Transverse colon (tissue), 4 donors: ENCODE results near the gene GRAMD1B. TPM values are rescaled to one million over a fixed set of nuclear protein-coding genes. Genes with fewer than 3 reads are reported as not detected.
"Not testable (repeated sequence)": the region's sequence is repeated elsewhere in the genome, so short reads cannot be mapped to it uniquely, and the experiment has no call there.

Source experiments
- DNase-seq: peaks from one replicate; pipeline ENCODE4 v3.0.0-alpha.2; 2019
- H3K27ac ChIP-seq, 4 donors: fragments of 200-600 bp; sonication (generic); 2 replicates each; pipeline ENCODE4 v1.5.1; 2016 to 2018; ENCODE audit warnings: inconsistent platforms in 4 of 4
- H3K27me3 ChIP-seq: fragments of 200-600 bp; sonication (generic); 2 replicates; pipeline ENCODE4 v1.5.1; 2017; ENCODE audit warnings: inconsistent platforms
- H3K36me3 ChIP-seq, 4 donors: fragments of 200-600 bp; sonication (generic); 2 replicates each; pipeline ENCODE4 v1.5.1; 2017 to 2019; ENCODE audit warnings: inconsistent platforms in 4 of 4
- H3K4me1 ChIP-seq, 4 donors: fragments of 200-600 bp; sonication (generic); 2 replicates each; pipeline ENCODE4 v1.5.1; 2017 to 2020; ENCODE audit warnings: inconsistent platforms in 4 of 4
- H3K4me3 ChIP-seq, 4 donors: fragments of 200-600 bp; sonication (generic); 1 replicate in 1 of 4; 2 replicates in 3 of 4; pipeline versions ENCODE4 v1.5.1 to v1.6.1; 2017 to 2019; ENCODE audit warnings: inconsistent platforms in 4 of 4
- H3K9me3 ChIP-seq, 2 donors: fragments of 200-600 bp; sonication (generic); 2 replicates each; pipeline ENCODE4 v1.5.1; 2017 to 2019; ENCODE audit warnings: inconsistent platforms in 2 of 2
- CTCF ChIP-seq, 5 experiments: fragments of 200-600 bp in 3 of 5; fragments of 450-650 bp in 2 of 5; sonication (generic) in 3 of 5; IDR thresholded peaks; 1 replicate in 2 of 5; 2 replicates in 3 of 5; pipeline ENCODE4 v1.5.1; 2016 to 2017; ENCODE audit warnings: antibody characterized with exemption in 5 of 5, inconsistent platforms in 3 of 5, mild to moderate bottlenecking in 2 of 5, moderate library complexity in 1 of 5
- EP300 ChIP-seq: sonication (generic); formaldehyde crosslinking; IDR thresholded peaks from one replicate; pipeline ENCODE4 v1.6.1; 2017; ENCODE audit warnings: antibody characterized with exemption, low read depth
- POLR2A ChIP-seq: fragments of 450-650 bp; IDR thresholded peaks from one replicate; pipeline ENCODE4 v1.6.1; 2016; ENCODE audit warnings: antibody characterized with exemption, mild to moderate bottlenecking, moderate library complexity
- POLR2AphosphoS5 ChIP-seq, 3 donors: sonication (generic); formaldehyde crosslinking; IDR thresholded peaks; one replicate each; pipeline ENCODE4 v1.6.1; 2016; ENCODE audit warnings: antibody characterized with exemption in 3 of 3
- WGBS, 2 donors: methylation state at CpG; one replicate each; pipeline ENCODE4 v1.1.5; 2018; ENCODE audit warnings: low coverage in 1 of 2; 5-methylcytosine and 5-hydroxymethylcytosine counted together
- in situ Hi-C, 4 donors: fragments of 200-750 bp; cut with MboI; loops; one replicate each; pipeline versions ENCODE4 v1.15.0 to v1.15.1; 2017; ENCODE audit warnings: low sequenced_read_pairs in 3 of 4, low pct_ligation_motif_present in 1 of 4, low pct_unique_long_range_greater_than_20kb in 1 of 4
- intact Hi-C: fragments of 100-400 bp; cut with DNase I; formaldehyde crosslinking; loops from one replicate; pipeline ENCODE4 v1.15.1; 2023; ENCODE audit warnings: low total_unique reads
- total RNA-seq, 4 donors: library from RNA; depleted of rRNA; stranded (reverse); fragments of >200 nt; gene quantifications; one replicate each; pipeline ENCODE4 v1.1.0, GENCODE V29; 2016

GRAMD1B gene
- total RNA-seq, 4 donors from 2014 or later = 4.3 to 58.4 (median 9.9) TPM

GRCh38 chr11:123567466-123567865 is 137.4 kb downstream of the GRAMD1B start:
- Histone ChIP-seq H3K27ac (no peak overlapping the region), H3K36me3 (no peaks in the 10 kb centered on the region), H3K4me3 (no peak overlapping the region), H3K4me1 (no peaks in the 10 kb centered on the region), H3K9me3 (no peaks in the 10 kb centered on the region), H3K27me3 (no peaks in the 10 kb centered on the region)
- 80 to 100% methylated on average over 1 of the region's 1 CpG for WGBS, 2 donors
- in situ Hi-C loops = no loop called here
- DNase-seq = no peak
- intact Hi-C loops = no loop called here
- TF ChIP-seq CTCF (IDR thresholded peaks at IDR 0.05) = no peak
- TF ChIP-seq POLR2AphosphoS5 (IDR thresholded peaks at IDR 0.05) = no peak
- no peak for TF ChIP-seq POLR2A
- no peak for TF ChIP-seq EP300

- H3K27me3 ChIP-seq = no peaks in the 10 kb centered on the region
- DNase-seq = no peak
- intact Hi-C loops = no loop called here
- 79 to 100% methylated on average over 2 to 7 of the region's 7 CpGs for WGBS, 2 donors
- in situ Hi-C loops = no loop called here
- TF ChIP-seq POLR2AphosphoS5 (IDR thresholded peaks at IDR 0.05) (no peak), EP300 (no peak), POLR2A (no peak), CTCF (IDR thresholded peaks at IDR 0.05) (no peak)
- no peaks in the 10 kb centered on the region for H3K4me1 ChIP-seq
- no peaks in the 10 kb centered on the region for H3K36me3 ChIP-seq
- no peak overlapping the region for H3K27ac ChIP-seq
- H3K4me3 ChIP-seq = no peak overlapping the region
- H3K9me3 ChIP-seq = no peaks in the 10 kb centered on the region
Measured at GRCh38 chr11:123568367-123568870, 138.3 kb downstream of the GRAMD1B start.

GRCh38 chr11:123569393-123569792 is 139.3 kb downstream of the GRAMD1B start:
- Histone ChIP-seq H3K4me1 (no peaks in the 10 kb centered on the region), H3K27ac (no peak overlapping the region), H3K27me3 (no peaks in the 10 kb centered on the region), H3K4me3 (no peak overlapping the region), H3K9me3 (no peaks in the 10 kb centered on the region), H3K36me3 (no peaks in the 10 kb centered on the region)
- TF ChIP-seq POLR2A = no peak
- no peak for TF ChIP-seq POLR2AphosphoS5 (IDR thresholded peaks at IDR 0.05)
- TF ChIP-seq CTCF (IDR thresholded peaks at IDR 0.05) = no peak
- no peak for TF ChIP-seq EP300
- WGBS, 2 donors = 89 to 100% methylated on average over 3 to 5 of the region's 5 CpGs
- in situ Hi-C loops = no loop called here
- intact Hi-C loops = no loop called here
- DNase-seq = no peak

- H3K9me3 ChIP-seq = no peaks in the 10 kb centered on the region
- 76 to 83% methylated on average over 4 to 9 of the region's 9 CpGs for WGBS, 2 donors
- no peak overlapping the region for H3K4me3 ChIP-seq
- H3K36me3 ChIP-seq = no peaks in the 10 kb centered on the region
- H3K27me3 ChIP-seq = no peaks in the 10 kb centered on the region
- no peak for DNase-seq
- H3K27ac ChIP-seq = no peak overlapping the region
- intact Hi-C loops = no loop called here
- no peaks in the 10 kb centered on the region for H3K4me1 ChIP-seq
- in situ Hi-C loops = loop anchor here in 1 of 4 donors (10.0 kb wide), 1 partner anchor 134 kb away; no protein-coding TSS in a partner anchor
- TF ChIP-seq EP300 (no peak), CTCF (IDR thresholded peaks at IDR 0.05) (no peak), POLR2A (no peak), POLR2AphosphoS5 (IDR thresholded peaks at IDR 0.05) (no peak)
Measured at GRCh38 chr11:123570939-123571580, 141.0 kb downstream of the GRAMD1B start.

GRCh38 chr11:123572791-123573190 is 142.7 kb downstream of the GRAMD1B start:
- whole genome bisulfite sequencing, 2 donors = 91 to 100% methylated on average over 6 to 21 of the region's 21 CpGs
- H3K4me3 ChIP-seq, H3K27me3 ChIP-seq, H3K4me1 ChIP-seq, H3K36me3 ChIP-seq, H3K27ac ChIP-seq, H3K9me3 ChIP-seq, DNase-seq, intact Hi-C loops: not testable (repeated sequence)
- in situ Hi-C loops = loop anchor here in 1 of 4 donors (10.0 kb wide), 1 partner anchor 132 kb away; no protein-coding TSS in a partner anchor
